Motor neuron (in vitro differentiated cells): ENCODE results near the gene KIRREL1. TPM values are rescaled to one million over a fixed set of nuclear protein-coding genes. Genes with fewer than 3 reads are reported as not detected.

ENCODE experiments used
- ATAC-seq, 8 experiments: fragments of 200-7000 bp; cut with Tn5 transposase; replicated peaks in 6 of 8; 2 replicates each; pipeline ENCODE4 v1.8.0; 2021; ENCODE audit warnings: mild to moderate bottlenecking in 8 of 8, moderate library complexity in 8 of 8
- H3K27ac ChIP-seq, 2 donors: fragments of 250-450 bp; sonication (Bioruptor Pico); 2 replicates each; pipeline ENCODE4 v1.9.0; 2021; ENCODE audit warnings: antibody characterized with exemption in 2 of 2, mild to moderate bottlenecking in 2 of 2, moderate library complexity in 1 of 2
- H3K4me1 ChIP-seq, 2 donors: fragments of 250-450 bp; sonication (Bioruptor Pico); replicated peaks in 1 of 2; 2 replicates each; pipeline ENCODE4 v1.6.1; 2021; ENCODE audit warnings: antibody characterized with exemption in 2 of 2, mild to moderate bottlenecking in 2 of 2, moderate library complexity in 1 of 2
- H3K4me3 ChIP-seq, 5 donors: fragments of 250-450 bp; sonication (Bioruptor Pico); 2 replicates each; pipeline ENCODE4 v1.9.0; 2021; ENCODE audit warnings: antibody characterized with exemption in 5 of 5, mild to moderate bottlenecking in 5 of 5, moderate library complexity in 4 of 5
- WGBS, 10 experiments: fragments of 450-650 bp; shearing (Covaris generic); methylation state at CpG; one replicate each; pipeline ENCODE4 v1.0.0; 2022; 5-methylcytosine and 5-hydroxymethylcytosine counted together
- in situ Hi-C, 9 experiments: fragments of 400-800 bp; cut with MboI; loops; one replicate each; pipeline ENCODE4 v1.15.0; 2021; ENCODE audit warnings: low sequenced_read_pairs in 9 of 9, low pct_unique_long_range_greater_than_20kb in 2 of 9; ENCODE audit not compliant: unreplicated experiment in 9 of 9
- total RNA-seq, 8 experiments: library from RNA; unstranded; fragments of 300-600 nt; gene quantifications; 2 replicates each; pipeline versions ENCODE4 v1.2.3 to v1.2.4, GENCODE V29; 2022

The KIRREL1 gene
- total RNA-seq, 8 experiments from 2014 or later, result 22.9 to 52.3 (median 35.4) TPM

- 30 to 90% (median 73%) methylated on average over 1 to 6 of the region's 6 CpGs; no CpG with 5 or more reads in 2 of the 10 experiments for WGBS, 10 experiments
- no peak overlapping the region for H3K4me3 ChIP-seq
- H3K4me1 ChIP-seq, result peaks cover 37 to 51% of the 10 kb centered on the region in 2 donors
- in situ Hi-C loops, result no loop called here
- peak in 3 of 8 experiments; percentile 27 to 80 (median 56) for ATAC-seq
- H3K27ac ChIP-seq, result no peak overlapping the region
Observed at GRCh38 chr1:158076441-158076840, 83.0 kb downstream of the KIRREL1 start.

- WGBS, 10 experiments, result 63 to 100% (median 88%) methylated on average over 1 to 21 of the region's 22 CpGs; no CpG with 5 or more reads in 1 of the 10 experiments
- Histone ChIP-seq H3K27ac (peak overlapping the region; percentile 43 to 46), H3K4me1 (peaks cover 33 to 40% of the 10 kb centered on the region in 2 donors), H3K4me3 (no peak overlapping the region)
- in situ Hi-C loops, result no loop called here
- peak in 3 of 8 experiments; percentile 40 to 45 (median 42) for ATAC-seq
Observed at GRCh38 chr1:158077411-158078256, 84.2 kb downstream of the KIRREL1 start.

GRCh38 chr1:158078569-158079080 is 85.2 kb downstream of the KIRREL1 start:
- no peak overlapping the region for H3K4me3 ChIP-seq
- in situ Hi-C loops, result no loop called here
- WGBS, 10 experiments, result 14 to 63% methylated on average over 1 to 3 of the region's 4 CpGs; no CpG with 5 or more reads in 8 of the 10 experiments
- peaks cover 33 to 40% of the 10 kb centered on the region in 2 donors for H3K4me1 ChIP-seq
- peak overlapping the region in 1 of 2 donors; percentile 46 for H3K27ac ChIP-seq
- peak in 5 of 8 experiments; percentile 51 to 86 (median 62) for ATAC-seq

DNA sequence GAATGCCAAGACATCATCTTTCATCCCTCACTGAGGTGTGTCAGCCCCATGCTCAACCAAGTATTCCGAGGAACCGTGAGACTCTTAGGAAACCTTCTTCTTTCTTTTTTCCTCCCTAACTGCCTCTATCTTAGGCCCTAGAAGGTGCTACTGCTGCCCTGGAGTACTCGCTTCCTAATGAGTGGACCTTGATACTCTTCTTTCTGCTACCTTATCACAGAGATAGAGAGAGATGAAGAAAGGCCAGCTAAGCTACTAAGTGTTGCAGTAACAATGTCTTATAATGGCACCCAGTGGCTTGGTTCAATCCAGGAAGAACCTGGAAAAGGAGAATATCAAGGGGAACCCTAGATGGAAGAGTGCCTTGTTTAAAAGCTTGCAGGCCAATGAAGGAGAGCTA is 86.6 kb downstream of the KIRREL1 start:
- Histone ChIP-seq H3K4me1 (peaks cover 29 to 31% of the 10 kb centered on the region in 2 donors), H3K27ac (no peak overlapping the region), H3K4me3 (no peak overlapping the region)
- in situ Hi-C loops, result no loop called here
- 40 to 100% (median 87%) methylated on average over 1 to 3 of the region's 3 CpGs; no CpG with 5 or more reads in 3 of the 10 experiments for WGBS, 10 experiments
- ATAC-seq, result no peak

GRCh38 chr1:158084336-158084735 is 90.9 kb downstream of the KIRREL1 start:
- no peak overlapping the region for H3K4me3 ChIP-seq
- in situ Hi-C loops, result no loop called here
- peaks cover 0 to 2% of the 10 kb centered on the region in 2 donors for H3K4me1 ChIP-seq
- ATAC-seq, result no peak
- WGBS, 10 experiments, result 79 to 100% (median 84%) methylated on average over 1 to 8 of the region's 8 CpGs; no CpG with 5 or more reads in 6 of the 10 experiments
- no peak overlapping the region for H3K27ac ChIP-seq

- Histone ChIP-seq H3K4me1 (peaks cover 1 to 6% of the 10 kb centered on the region in 2 donors), H3K27ac (no peak overlapping the region), H3K4me3 (no peak overlapping the region)
- 90 to 100% (median 100%) methylated on average over 1 to 3 of the region's 4 CpGs; no CpG with 5 or more reads in 5 of the 10 experiments for WGBS, 10 experiments
- in situ Hi-C loops, result no loop called here
- no peak for ATAC-seq
Observed at GRCh38 chr1:158084747-158085146, 91.3 kb downstream of the KIRREL1 start.

- no peak overlapping the region for H3K4me3 ChIP-seq
- WGBS, 10 experiments, result 40 to 100% (median 67%) methylated on average over 1 to 7 of the region's 9 CpGs; no CpG with 5 or more reads in 3 of the 10 experiments
- in situ Hi-C loops, result no loop called here
- no peak overlapping the region for H3K27ac ChIP-seq
- H3K4me1 ChIP-seq, result peaks cover 13 to 18% of the 10 kb centered on the region in 2 donors
- ATAC-seq, result peak; percentile 35 to 94 (median 78)
Observed at GRCh38 chr1:158087320-158087927, 94.0 kb downstream of the KIRREL1 start.

- Histone ChIP-seq H3K4me1 (peaks cover 13 to 18% of the 10 kb centered on the region in 2 donors), H3K4me3 (no peak overlapping the region), H3K27ac (no peak overlapping the region)
- no peak for ATAC-seq
- in situ Hi-C loops, result no loop called here
- 95 to 100% (median 99%) methylated on average over 5 to 12 of the region's 16 CpGs; no CpG with 5 or more reads in 6 of the 10 experiments for WGBS, 10 experiments
Observed at GRCh38 chr1:158089476-158089875, 96.0 kb downstream of the KIRREL1 start.

DNA sequence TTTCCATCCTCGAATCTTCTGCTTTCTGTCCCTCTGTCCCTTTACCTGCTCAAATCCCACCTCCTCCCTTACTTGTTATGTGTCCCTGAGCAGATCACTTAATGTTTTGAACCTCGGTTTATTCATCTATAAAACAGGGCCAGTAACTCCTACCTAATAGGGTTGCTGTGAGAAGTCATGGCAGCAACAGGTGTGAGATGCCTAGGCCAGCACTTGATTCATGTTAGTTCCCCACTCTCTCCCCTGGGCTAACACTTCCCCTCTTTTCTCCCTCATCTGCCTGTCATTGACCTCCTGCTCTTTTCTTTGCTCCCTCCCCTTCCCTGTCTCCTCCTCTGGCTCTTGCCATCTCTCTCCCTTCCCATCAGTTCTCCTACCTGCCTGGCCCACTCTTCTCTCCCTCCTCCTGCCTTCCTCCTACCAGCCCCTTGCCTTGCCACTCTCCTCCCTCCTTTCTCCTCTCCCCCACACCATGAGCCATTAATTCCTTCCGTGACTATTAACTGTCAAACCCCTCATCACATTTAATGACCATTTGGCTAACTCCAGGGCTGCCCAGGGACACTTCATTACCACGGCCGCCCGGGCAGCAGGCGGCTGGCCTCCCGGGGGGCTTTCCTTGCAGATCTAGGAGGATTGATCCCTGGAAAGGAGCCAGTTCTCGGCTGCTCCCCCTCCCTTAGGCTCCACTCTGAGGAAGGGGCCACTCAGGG is 96.6 kb downstream of the KIRREL1 start:
- Histone ChIP-seq H3K4me3 (no peak overlapping the region), H3K4me1 (peaks cover 13 to 18% of the 10 kb centered on the region in 2 donors), H3K27ac (peak overlapping the region in 1 of 2 donors; percentile 37)
- peak in 5 of 8 experiments; percentile 55 to 92 (median 79) for ATAC-seq
- WGBS, 10 experiments, result 45 to 100% (median 69%) methylated on average over 1 to 9 of the region's 9 CpGs; no CpG with 5 or more reads in 1 of the 10 experiments
- in situ Hi-C loops, result loop anchor here in 1 of 9 experiments (10.0 kb wide), 1 partner anchor 105 kb away; no protein-coding TSS in a partner anchor

GRCh38 chr1:158093376-158093775 is 99.9 kb downstream of the KIRREL1 start:
- no peak for ATAC-seq
- Histone ChIP-seq H3K4me1 (peaks cover 18 to 28% of the 10 kb centered on the region in 2 donors), H3K4me3 (no peak overlapping the region), H3K27ac (no peak overlapping the region)
- WGBS, 10 experiments, result 87 to 100% (median 95%) methylated on average over 3 to 14 of the region's 18 CpGs; no CpG with 5 or more reads in 4 of the 10 experiments
- in situ Hi-C loops, result loop anchor here in 1 of 9 experiments (10.0 kb wide), 1 partner anchor 109 kb away; no protein-coding TSS in a partner anchor

DNA sequence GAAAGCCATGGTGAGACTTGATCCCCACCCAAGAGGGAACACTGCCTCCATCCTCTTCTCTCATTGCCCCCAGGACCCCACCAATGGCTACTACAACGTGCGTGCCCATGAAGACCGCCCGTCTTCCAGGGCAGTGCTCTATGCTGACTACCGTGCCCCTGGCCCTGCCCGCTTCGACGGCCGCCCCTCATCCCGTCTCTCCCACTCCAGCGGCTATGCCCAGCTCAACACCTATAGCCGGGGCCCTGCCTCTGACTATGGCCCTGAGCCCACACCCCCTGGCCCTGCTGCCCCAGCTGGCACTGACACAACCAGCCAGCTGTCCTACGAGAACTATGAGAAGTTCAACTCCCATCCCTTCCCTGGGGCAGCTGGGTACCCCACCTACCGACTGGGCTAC is 101.1 kb downstream of the KIRREL1 start:
- in situ Hi-C loops, result loop anchor here in 1 of 9 experiments (10.0 kb wide), 1 partner anchor 110 kb away; no protein-coding TSS in a partner anchor
- H3K4me3 ChIP-seq, result no peak overlapping the region
- 95 to 100% methylated on average over 8 to 9 of the region's 14 CpGs; no CpG with 5 or more reads in 8 of the 10 experiments for WGBS, 10 experiments
- ATAC-seq, result no peak
- peaks cover 30 to 35% of the 10 kb centered on the region in 2 donors for H3K4me1 ChIP-seq
- H3K27ac ChIP-seq, result no peak overlapping the region

- H3K27ac ChIP-seq, result no peak overlapping the region
- no peak overlapping the region for H3K4me3 ChIP-seq
- 100% methylated on average over 1 to 4 of the region's 4 CpGs; no CpG with 5 or more reads in 6 of the 10 experiments for WGBS, 10 experiments
- peaks cover 24 to 35% of the 10 kb centered on the region in 2 donors for H3K4me1 ChIP-seq
- ATAC-seq, result peak in 3 of 8 experiments; percentile 81 to 89 (median 82)
- in situ Hi-C loops, result loop anchor here in 1 of 9 experiments (10.0 kb wide), 1 partner anchor 111 kb away; no protein-coding TSS in a partner anchor
Observed at GRCh38 chr1:158095737-158096335, 102.4 kb downstream of the KIRREL1 start.
